ENCODE data around the gene CRYGA.
A peak's percentile ranks its signal among the peaks of the same experiment; 100 is the strongest.
"Not testable (repeated sequence)": the region's sequence is repeated elsewhere in the genome, so short reads cannot be mapped to it uniquely, and the experiment has no call there.

Gene CRYGA

GRCh38 chr2:208127090-208127489, 36.3 kb downstream of the CRYGA start:
- no peak for DNase-seq

- no peak for DNase-seq
Measured at GRCh38 chr2:208125251-208125650, 38.1 kb downstream of the CRYGA start.

- DNase-seq, result peak in 9 of 56 donors; percentile 2 to 39 (median 12)
Measured at GRCh38 chr2:208124013-208124715, 39.2 kb downstream of the CRYGA start, which contains the start of gene CRYGD. Gene CRYGD, minus strand, starts transcription at chr2:208124524. Its CDS starts 51 bp downstream, at chr2:208124473.

- no peak for DNase-seq
Measured at GRCh38 chr2:208122248-208122647, 41.1 kb downstream of the CRYGA start.

GRCh38 chr2:208118918-208119317, 44.5 kb downstream of the CRYGA start:
- DNase-seq, result no peak

GRCh38 chr2:208117390-208117789, 46.0 kb downstream of the CRYGA start:
- DNase-seq, result not testable (repeated sequence)

- no peak for DNase-seq
Measured at GRCh38 chr2:208112969-208113368, 50.4 kb downstream of the CRYGA start.

GRCh38 chr2:208112273-208112745, 51.1 kb downstream of the CRYGA start:
- not testable (repeated sequence) for DNase-seq
